ENCODE results near the gene MYRIP.

DNA sequence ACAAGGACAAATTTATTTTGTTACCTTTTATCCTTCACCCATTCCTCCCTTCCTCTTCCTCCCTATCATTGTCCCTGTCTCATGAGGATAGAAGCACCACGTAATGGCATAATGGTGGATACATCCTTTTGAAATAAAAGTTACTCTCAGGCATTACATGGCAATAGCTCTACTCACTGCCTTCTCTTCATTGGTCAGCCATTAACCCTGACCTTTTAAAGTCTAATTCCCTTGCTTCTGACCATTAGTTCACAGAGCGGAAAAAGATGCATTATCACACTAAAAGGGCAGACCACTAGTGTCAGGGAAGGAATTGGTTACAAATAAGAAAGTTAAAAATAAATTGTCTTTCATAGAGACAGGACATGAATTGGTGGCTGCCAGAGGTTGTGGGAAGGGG lies 445.5 kb downstream of the MYRIP start:
- TF ChIP-seq TCF7 (IDR thresholded peaks at IDR 0.05; ENCODE audit: borderline replicate concordance) (no peak), POLR2AphosphoS2 (IDR thresholded peaks at IDR 0.05; ENCODE audit: low read depth, low read length) (no peak), SRF (IDR thresholded peaks at IDR 0.05; ENCODE audit: low read depth in 2 of 2, low read length in 2 of 2) (no peak)

All from GM12878 (cell line).